GM21717 (cell line): ENCODE data around the gene TMPRSS11E.
"Not testable (repeated sequence)": the region's sequence is repeated elsewhere in the genome, so short reads cannot be mapped to it uniquely, and the experiment has no call there.

Experiments
- ATAC-seq: cut with Tn5 transposase; IDR thresholded peaks from one replicate; pipeline ENCODE4 v1.9.1; 2021; ENCODE audit warnings: mild to moderate bottlenecking, moderate library complexity; ENCODE audit not compliant: unreplicated experiment

Gene TMPRSS11E

GRCh38 chr4:68447201-68447600 lies at the start of gene TMPRSS11E:
TSS of gene TMPRSS11E (plus strand) at chr4:68447463. CDS start at chr4:68447513, 50 bp downstream.
- no peak for ATAC-seq

- no peak for ATAC-seq
Measured at GRCh38 chr4:68399306-68399705, 48.0 kb upstream of the TMPRSS11E start.

GRCh38 chr4:68401231-68401630 lies 46.0 kb upstream of the TMPRSS11E start:
- ATAC-seq, result no peak

- ATAC-seq, result no peak
Measured at GRCh38 chr4:68404153-68404552, 43.1 kb upstream of the TMPRSS11E start.

- ATAC-seq, result not testable (repeated sequence)
Measured at GRCh38 chr4:68405718-68406478, 41.4 kb upstream of the TMPRSS11E start.

- ATAC-seq, result no peak
Measured at GRCh38 chr4:68406479-68406859, 40.8 kb upstream of the TMPRSS11E start.

GRCh38 chr4:68407015-68407867 lies 40.0 kb upstream of the TMPRSS11E start:
- ATAC-seq, result not testable (repeated sequence)

GRCh38 chr4:68407868-68408190 lies 39.4 kb upstream of the TMPRSS11E start:
- no peak for ATAC-seq

GRCh38 chr4:68410149-68410548 lies 37.1 kb upstream of the TMPRSS11E start:
- ATAC-seq, result no peak

GRCh38 chr4:68410643-68411042 lies 36.6 kb upstream of the TMPRSS11E start:
- no peak for ATAC-seq

- not testable (repeated sequence) for ATAC-seq
Measured at GRCh38 chr4:68412031-68412430, 35.2 kb upstream of the TMPRSS11E start.

GRCh38 chr4:68416591-68416990 lies 30.7 kb upstream of the TMPRSS11E start:
- no peak for ATAC-seq

- ATAC-seq, result no peak
Measured at GRCh38 chr4:68426516-68426915, 20.7 kb upstream of the TMPRSS11E start.

- ATAC-seq, result no peak
Measured at GRCh38 chr4:68430337-68430736, 16.9 kb upstream of the TMPRSS11E start.

GRCh38 chr4:68432320-68432719 lies 14.9 kb upstream of the TMPRSS11E start:
- no peak for ATAC-seq

- no peak for ATAC-seq
Measured at GRCh38 chr4:68433582-68433981, 13.7 kb upstream of the TMPRSS11E start.

GRCh38 chr4:68434277-68434676 lies 13.0 kb upstream of the TMPRSS11E start:
- no peak for ATAC-seq

- no peak for ATAC-seq
Measured at GRCh38 chr4:68434836-68435235, 12.4 kb upstream of the TMPRSS11E start.

GRCh38 chr4:68445111-68445510 lies 2.2 kb upstream of the TMPRSS11E start:
- no peak for ATAC-seq

GRCh38 chr4:68451246-68452211 lies 4.3 kb downstream of the TMPRSS11E start:
- peak; percentile 83 for ATAC-seq

- ATAC-seq, result no peak
Measured at GRCh38 chr4:68460085-68460484, 12.8 kb downstream of the TMPRSS11E start.
